Prostate gland (tissue), 2 donors: ENCODE data around the gene TWSG1.

ENCODE experiments used
- CTCF ChIP-seq, 4 experiments: fragments of 200-600 bp in 2 of 4; fragments of 450-650 bp in 2 of 4; sonication (generic) in 2 of 4; IDR thresholded peaks; 1 replicate in 3 of 4; 2 replicates in 1 of 4; pipeline ENCODE4 v1.5.1; 2016 to 2019; ENCODE audit warnings: antibody characterized with exemption in 4 of 4, mild to moderate bottlenecking in 2 of 4, moderate library complexity in 2 of 4
- POLR2A ChIP-seq: fragments of 450-650 bp; IDR thresholded peaks from one replicate; pipeline ENCODE4 v1.6.1; 2016; ENCODE audit warnings: antibody characterized with exemption, mild to moderate bottlenecking

GRCh38 chr18:9441061-9441460 lies 106.5 kb downstream of the TWSG1 start:
- TF ChIP-seq POLR2A = no peak
- no peak for TF ChIP-seq CTCF (IDR thresholded peaks at IDR 0.05)
